IMR-90 (cell line): ENCODE data around the gene RAD51. TPM values are rescaled to one million over a fixed set of nuclear protein-coding genes. Genes with fewer than 3 reads are reported as not detected.

ENCODE experiments used
- ATAC-seq: fragments of 200-7000 bp; cut with Tn5 transposase; 2 replicates; pipeline ENCODE4 v1.9.1; 2020; ENCODE audit warnings: low read depth, mild to moderate bottlenecking, moderate library complexity
- BruUV-seq: library from RNA; stranded (reverse); fragments of 400-500 nt; replicated peaks from 2 replicates; lab custom pipeline; 2021; lab: Mats Ljungman, UMichigan
- CTCF ChIA-PET: fragments of 300-600 bp; formaldehyde crosslinking; extraction: SDS; loops from one replicate; lab custom pipeline; 2021; ENCODE audit warnings: antibody characterized with exemption; lab: Yijun Ruan, JAX
- POLR2A ChIA-PET: fragments of 300-600 bp; sonication (Branson Sonifier 250); formaldehyde crosslinking; loops from one replicate; lab custom pipeline; 2022; ENCODE audit warnings: antibody characterized with exemption; ENCODE audit not compliant: unreplicated experiment; lab: Charles Lee
- DNase-seq: peaks from one replicate; pipeline ENCODE4 v3.0.0; 2013
- H2AFZ ChIP-seq: replicated peaks from 2 replicates; pipeline ENCODE3; 2013; ENCODE audit warnings: low read length, mild to moderate bottlenecking; ENCODE audit not compliant: poor library complexity
- H2AK5ac ChIP-seq: 2 replicates; pipeline ENCODE4 v1.6.1; 2013; ENCODE audit warnings: low read depth, low read length, inconsistent platforms
- H2AK9ac ChIP-seq: replicated peaks from 2 replicates; pipeline ENCODE3; 2013; ENCODE audit warnings: mild to moderate bottlenecking, low read depth, low read length, moderate library complexity; ENCODE audit not compliant: poor library complexity
- H2BK120ac ChIP-seq: 2 replicates; pipeline ENCODE4 v1.6.1; 2013; ENCODE audit warnings: low read depth, low read length, inconsistent platforms
- H2BK15ac ChIP-seq: 3 replicates; pipeline ENCODE4 v1.6.1; 2013; ENCODE audit warnings: low read depth, low read length, inconsistent platforms
- H2BK20ac ChIP-seq: 2 replicates; pipeline ENCODE4 v1.6.1; 2013; ENCODE audit warnings: low read depth, mild to moderate bottlenecking, inconsistent platforms, low read length, moderate library complexity
- H2BK5ac ChIP-seq: 2 replicates; pipeline ENCODE4 v1.6.1; 2013; ENCODE audit warnings: mild to moderate bottlenecking, low read depth, low read length, inconsistent platforms; ENCODE audit not compliant: poor library complexity, severe bottlenecking
- H3K14ac ChIP-seq: replicated peaks from 2 replicates; pipeline ENCODE4 v1.6.1; 2013; ENCODE audit warnings: low read depth, low read length, inconsistent platforms
- H3K18ac ChIP-seq: 2 replicates; pipeline ENCODE4 v1.6.1; 2013; ENCODE audit warnings: low read depth, low read length, control low read depth
- H3K23ac ChIP-seq: 2 replicates; pipeline ENCODE4 v1.6.1; 2013; ENCODE audit warnings: low read depth, low read length, inconsistent platforms
- H3K27ac ChIP-seq: 2 replicates; pipeline ENCODE4 v1.5.1; 2013; ENCODE audit warnings: mild to moderate bottlenecking, control low read depth, low read length; ENCODE audit not compliant: insufficient read depth
- H3K27me3 ChIP-seq: 2 replicates; pipeline ENCODE4 v1.6.1; 2013; ENCODE audit warnings: low read length; ENCODE audit not compliant: control insufficient read depth, insufficient read depth
- H3K36me3 ChIP-seq: 2 replicates; pipeline ENCODE4 v1.6.1; 2013; ENCODE audit warnings: low read length, mixed read lengths; ENCODE audit not compliant: control insufficient read depth, insufficient read depth
- H3K4ac ChIP-seq: 2 replicates; pipeline ENCODE4 v1.6.1; 2013; ENCODE audit warnings: low read depth, low read length, inconsistent platforms
- H3K4me1 ChIP-seq: 2 replicates; pipeline ENCODE4 v1.6.1; 2013; ENCODE audit warnings: low read length, mixed read lengths; ENCODE audit not compliant: control insufficient read depth, insufficient read depth
- H3K4me2 ChIP-seq: 2 replicates; pipeline ENCODE4 v1.6.1; 2013; ENCODE audit warnings: low read depth, mild to moderate bottlenecking, control low read depth, low read length, moderate library complexity
- H3K4me3 ChIP-seq: 2 replicates; pipeline ENCODE4 v1.5.1; 2013; ENCODE audit warnings: low read depth, mild to moderate bottlenecking, control low read depth, low read length, moderate library complexity; ENCODE audit not compliant: insufficient read depth
- H3K56ac ChIP-seq: 2 replicates; pipeline ENCODE4 v1.6.1; 2013; ENCODE audit warnings: low read length, inconsistent platforms; ENCODE audit not compliant: insufficient read depth; ENCODE audit errors: extremely low read depth
- H3K79me1 ChIP-seq, 2 experiments: 2 replicates each; pipeline ENCODE4 v1.6.1; 2013; ENCODE audit warnings: low read length in 2 of 2, inconsistent platforms in 1 of 2, low read depth in 1 of 2
- H3K9ac ChIP-seq: 2 replicates; pipeline ENCODE4 v1.6.1; 2013; ENCODE audit warnings: low read depth, low read length, control low read depth
- H3K9me1 ChIP-seq: 2 replicates; pipeline ENCODE4 v1.6.1; 2013; ENCODE audit warnings: low read length, inconsistent platforms; ENCODE audit not compliant: insufficient read depth
- H3K9me3 ChIP-seq: 2 replicates; pipeline ENCODE4 v1.6.1; 2013; ENCODE audit warnings: low read length; ENCODE audit not compliant: control insufficient read depth, insufficient read depth
- H4K20me1 ChIP-seq: 2 replicates; pipeline ENCODE4 v1.6.1; 2013; ENCODE audit warnings: low read length, inconsistent platforms; ENCODE audit not compliant: insufficient read depth
- H4K5ac ChIP-seq: 2 replicates; pipeline ENCODE4 v1.6.1; 2013; ENCODE audit warnings: mild to moderate bottlenecking, low read depth, low read length, control low read depth
- H4K8ac ChIP-seq, 2 experiments: 2 replicates each; pipeline ENCODE4 v1.6.1; 2013; ENCODE audit warnings: low read depth in 2 of 2, low read length in 2 of 2, control low read depth in 1 of 2, inconsistent platforms in 1 of 2
- H4K91ac ChIP-seq: 2 replicates; pipeline ENCODE4 v1.6.1; 2013; ENCODE audit warnings: low read depth, low read length, inconsistent platforms; ENCODE audit not compliant: insufficient read depth
- MAFK ChIP-seq: IDR thresholded peaks from 2 replicates; pipeline ENCODE4 v1.6.1; 2012; ENCODE audit warnings: low read depth, low read length, improper control_type of control experiment
- RCOR1 ChIP-seq: IDR thresholded peaks from 2 replicates; pipeline ENCODE4 v1.6.1; 2012; ENCODE audit warnings: mild to moderate bottlenecking, low read length, improper control_type of control experiment; ENCODE audit not compliant: insufficient replicate concordance
- WGBS, 2 experiments: methylation state at CpG; one replicate each; pipeline versions ENCODE4 v1.1.5 to v1.1.7; 2013; ENCODE audit warnings: missing lambda C conversion rate in 2 of 2; ENCODE audit not compliant: insufficient read length in 1 of 2; ENCODE audit errors: extremely low coverage in 2 of 2; 5-methylcytosine and 5-hydroxymethylcytosine counted together
- dilution Hi-C: fragments of 300-500 bp; cut with HindIII; formaldehyde crosslinking; loops from one replicate; pipeline ENCODE4 v1.14.3; 2018; ENCODE audit warnings: low sequenced_read_pairs; ENCODE audit not compliant: unreplicated experiment
- in situ Hi-C: fragments of 300-500 bp; cut with MboI; formaldehyde crosslinking; loops from 3 replicates; pipeline ENCODE4 v1.14.3; 2019; ENCODE audit warnings: low sequenced_read_pairs, inconsistent platforms, mixed read lengths
- intact Hi-C: fragments of 100-400 bp; cut with micrococcal nuclease; formaldehyde crosslinking; loops from 2 replicates; pipeline ENCODE4 v1.10.0; 2022
- polyA plus RNA-seq, 3 experiments: library from polyadenylated mRNA; depleted of rRNA; stranded (reverse); fragments of >200 nt; gene quantifications; 2 replicates each; pipeline ENCODE4 v1.2.3, GENCODE V29; 2012; ENCODE audit warnings: low replicate concordance in 1 of 3
- total RNA-seq: library from RNA; depleted of rRNA; stranded (reverse); fragments of >200 nt; gene quantifications from 2 replicates; pipeline ENCODE4 v1.2.3, GENCODE V29; 2012

Gene RAD51
- total and polyA plus RNA-seq, 2 of the 4 experiments (the other 2 are of a cell fraction): 6.8 to 8.4 TPM

- no peak overlapping the region for H4K8ac ChIP-seq
- H3K9me3 ChIP-seq: no peaks in the 10 kb centered on the region
- H2AK5ac ChIP-seq: no peak overlapping the region
- H2BK15ac ChIP-seq: no peak overlapping the region
- dilution Hi-C loops (no loop called here), in situ Hi-C loops (no loop called here), intact Hi-C loops (no loop called here)
- H3K4me3 ChIP-seq: no peak overlapping the region
- no TSS peak for BruUV-seq
- H3K23ac ChIP-seq: no peak overlapping the region
- no peak overlapping the region for H3K14ac ChIP-seq
- no peaks in the 10 kb centered on the region for H4K20me1 ChIP-seq
- H2BK20ac ChIP-seq: no peak overlapping the region
- no peak overlapping the region for H2AK9ac ChIP-seq
- DNase-seq (no peak), ATAC-seq (no peak)
- H3K9ac ChIP-seq: no peak overlapping the region
- CTCF ChIA-PET: no interaction called here
- H2AFZ ChIP-seq: no peak overlapping the region
- H3K36me3 ChIP-seq: no peaks in the 10 kb centered on the region
- H2BK120ac ChIP-seq: no peak overlapping the region
- no peak overlapping the region for H4K91ac ChIP-seq
- WGBS, 2 experiments: no CpG with 5 or more reads among the region's 1 CpG
- H2BK5ac ChIP-seq: no peak overlapping the region
- POLR2A ChIA-PET: no interaction called here
- no peak overlapping the region for H3K4ac ChIP-seq
- no peaks in the 10 kb centered on the region for H3K4me1 ChIP-seq
- no peak overlapping the region for H3K4me2 ChIP-seq
- H3K27ac ChIP-seq: no peak overlapping the region
- TF ChIP-seq MAFK (peak; percentile 99), RCOR1 (no peak)
- H4K5ac ChIP-seq: no peak overlapping the region
- no peaks in the 10 kb centered on the region for H3K9me1 ChIP-seq
- H3K27me3 ChIP-seq: no peaks in the 10 kb centered on the region
- no peaks in the 10 kb centered on the region for H3K79me1 ChIP-seq
- H3K18ac ChIP-seq: no peak overlapping the region
- H3K56ac ChIP-seq: no peak overlapping the region
Measured at GRCh38 chr15:40647523-40647922, 47.5 kb upstream of the RAD51 start.
